HPDE6-E6E7 (cell line): ENCODE measurements around the gene KCNJ6.

Source experiments
- DNase-seq: peaks from one replicate; pipeline ENCODE4 v3.0.0; 2011; ENCODE audit warnings: missing footprints; ENCODE audit errors: extremely low spot score

The KCNJ6 gene

GRCh38 chr21:37905291-37905690 is 11.0 kb downstream of the KCNJ6 start:
- DNase-seq: no peak

GRCh38 chr21:37904856-37905255 is 11.4 kb downstream of the KCNJ6 start:
- DNase-seq: no peak

GRCh38 chr21:37903396-37903795 is 12.9 kb downstream of the KCNJ6 start:
- DNase-seq: no peak

GRCh38 chr21:37899146-37899545 is 17.1 kb downstream of the KCNJ6 start:
- DNase-seq: no peak

DNA sequence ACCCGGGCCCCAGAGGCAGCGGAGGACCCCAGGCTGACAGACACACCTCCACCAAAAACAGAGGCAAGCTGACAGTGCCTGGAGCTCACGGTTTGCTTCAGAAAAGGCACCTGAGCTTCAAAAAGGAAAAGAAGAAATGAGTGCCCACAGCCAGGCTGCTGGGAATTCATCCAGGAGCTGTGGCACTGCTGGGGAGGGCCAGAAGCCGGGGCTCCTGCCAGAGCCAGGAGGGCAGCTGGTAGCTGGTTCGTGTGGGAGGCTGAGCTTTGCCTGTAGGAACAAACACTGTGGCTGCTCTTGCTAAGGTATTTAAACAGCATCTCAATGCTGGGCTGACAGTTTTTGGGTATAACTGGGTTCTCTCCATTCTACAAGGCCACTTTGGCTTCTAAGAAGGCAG is 19.5 kb downstream of the KCNJ6 start:
- no peak for DNase-seq

DNA sequence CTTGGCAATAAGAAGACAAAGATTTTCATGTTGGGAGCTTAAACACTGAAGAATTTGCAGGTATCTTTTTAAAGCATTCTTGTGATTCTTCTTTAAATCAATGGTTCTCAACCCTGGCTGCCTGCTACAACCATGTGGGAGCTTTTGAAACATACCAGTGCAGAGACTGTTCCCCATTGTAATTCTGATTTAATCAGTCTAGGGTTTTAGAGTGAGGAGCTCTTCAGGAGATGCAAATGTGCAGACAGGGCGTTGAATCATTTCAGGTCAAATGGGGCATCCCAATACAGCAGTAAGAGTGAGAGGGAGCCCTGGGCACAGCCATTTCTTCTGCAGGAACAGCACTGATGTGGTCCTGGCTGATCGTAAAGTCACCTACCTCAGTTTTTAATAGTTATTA is 24.3 kb downstream of the KCNJ6 start:
- DNase-seq: no peak

DNA sequence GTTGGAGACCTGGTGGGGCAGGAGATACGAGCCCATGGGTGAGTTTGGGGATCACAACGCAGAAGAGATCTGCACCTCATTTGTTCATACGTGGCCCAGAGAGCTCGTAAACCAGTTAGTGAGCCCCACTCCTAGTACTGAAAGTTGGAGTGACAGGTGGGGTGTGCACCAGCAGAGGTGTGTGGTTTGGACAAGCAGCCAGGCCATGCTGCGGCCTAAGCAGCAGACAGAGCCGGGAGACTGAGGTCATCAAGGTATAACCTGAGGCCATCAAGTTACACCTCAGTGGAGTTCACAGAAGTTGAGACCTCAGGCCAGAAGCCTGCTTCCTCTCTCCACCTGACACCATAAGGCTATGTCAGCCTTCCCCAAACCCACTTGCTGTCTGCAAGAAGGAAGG is 27.6 kb downstream of the KCNJ6 start:
- no peak for DNase-seq

DNA sequence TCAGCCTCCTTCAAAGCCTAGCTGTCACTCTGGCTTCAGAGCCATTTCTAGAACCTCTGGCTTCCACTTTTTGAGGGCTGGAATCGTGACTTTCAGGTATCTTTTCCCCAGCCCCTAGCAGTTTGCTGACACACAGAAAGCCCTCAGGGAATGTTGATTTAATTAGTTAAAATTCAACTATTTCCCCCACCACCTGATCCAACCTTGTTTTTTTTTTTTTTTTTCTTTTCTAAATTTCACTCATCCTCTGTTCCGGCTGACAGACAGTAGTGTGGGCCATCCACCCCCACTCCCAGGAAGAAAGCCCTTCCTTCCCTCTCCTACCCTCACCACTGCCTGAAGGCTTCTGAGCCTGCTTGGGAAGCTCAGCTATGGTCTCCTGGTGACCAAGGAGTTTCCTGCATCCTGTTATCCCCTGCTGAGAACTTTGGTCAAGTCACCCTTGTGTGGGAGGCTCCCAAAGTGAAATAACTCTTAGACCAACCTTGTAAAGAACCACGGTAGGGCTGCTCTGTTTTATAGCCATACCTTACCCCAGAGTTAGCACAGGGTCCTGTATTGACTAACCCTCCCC is 29.4 kb downstream of the KCNJ6 start:
- DNase-seq: no peak

- no peak for DNase-seq
These were observed 30.1 kb downstream of the KCNJ6 start for GRCh38 chr21:37886120-37886519.

DNA sequence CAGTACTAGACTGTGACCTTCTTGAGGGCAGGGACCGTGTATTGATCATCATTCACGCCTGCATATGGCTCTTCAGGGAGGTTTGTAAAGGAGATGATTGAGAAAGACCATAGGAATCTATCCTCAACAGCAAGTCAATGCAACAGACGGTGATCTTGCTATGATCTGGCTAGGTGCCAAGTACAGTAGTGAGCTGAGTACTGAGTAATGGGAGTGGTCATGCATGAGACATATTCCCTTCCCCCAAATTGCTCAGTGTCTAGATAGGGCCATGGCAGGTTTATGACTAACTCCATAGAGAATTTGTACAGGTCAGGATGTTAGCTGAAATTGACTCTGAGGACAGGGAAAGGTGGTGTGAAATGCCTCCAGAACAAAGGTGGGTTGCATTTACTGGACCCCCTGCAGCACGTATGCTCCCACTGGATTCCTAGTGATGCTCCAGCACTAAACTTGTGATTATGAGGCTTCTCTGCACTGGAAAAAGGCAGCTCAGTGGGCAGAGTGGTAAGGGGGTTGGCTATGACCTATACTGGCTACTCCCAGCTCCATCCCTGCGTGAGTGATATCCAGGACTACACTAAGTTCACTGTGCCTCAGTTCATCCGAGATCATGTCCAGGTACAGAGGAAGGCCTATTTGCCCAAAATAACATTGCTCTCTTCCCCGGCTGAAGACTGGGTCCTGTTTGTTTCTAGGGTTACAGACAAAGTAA is 37.2 kb downstream of the KCNJ6 start:
- DNase-seq: peak; percentile 75

- no peak for DNase-seq
These were observed 38.2 kb downstream of the KCNJ6 start for GRCh38 chr21:37877888-37878684.

DNA sequence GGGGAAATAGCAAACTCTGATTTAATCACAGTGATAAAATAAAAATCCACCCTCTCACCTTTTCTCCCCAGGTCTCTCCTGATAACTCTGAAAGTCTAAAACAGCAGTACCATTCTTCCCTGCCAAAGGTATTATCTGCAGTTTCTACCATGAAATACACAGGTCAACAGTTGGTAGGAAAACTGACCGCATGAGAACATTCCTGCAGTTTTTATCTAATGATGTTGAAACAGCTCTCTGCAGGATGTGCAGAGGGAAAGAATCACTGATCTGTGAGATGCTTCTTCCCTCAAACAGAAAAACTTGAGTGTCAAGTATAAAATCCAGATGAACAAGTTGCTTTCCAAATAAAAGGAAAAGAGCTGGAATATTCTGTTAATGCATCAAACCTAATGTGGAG is 39.1 kb downstream of the KCNJ6 start:
- DNase-seq: no peak

- DNase-seq: no peak
These were observed 39.7 kb downstream of the KCNJ6 start for GRCh38 chr21:37876561-37876960.

- no peak for DNase-seq
These were observed 41.1 kb downstream of the KCNJ6 start for GRCh38 chr21:37874904-37875780.

DNA sequence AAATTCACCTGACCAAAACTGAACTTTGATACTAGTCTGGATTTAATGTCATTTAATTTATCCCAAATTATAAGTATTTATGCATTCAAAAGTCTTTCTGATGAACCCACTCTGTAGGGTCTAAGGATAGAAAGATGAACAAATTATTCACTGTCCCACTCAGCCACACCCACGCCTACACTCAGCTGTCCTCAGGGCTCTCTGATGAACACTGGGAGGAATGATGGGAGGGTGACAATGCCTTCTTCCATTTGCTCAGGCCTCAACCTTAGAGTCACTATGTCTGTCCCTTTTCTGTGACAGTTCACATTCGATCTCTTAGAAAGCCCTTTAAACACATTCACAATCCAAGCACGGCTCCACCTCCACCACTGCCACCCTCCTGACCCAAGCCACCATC is 41.8 kb downstream of the KCNJ6 start:
- no peak for DNase-seq

GRCh38 chr21:37873655-37874054 is 42.6 kb downstream of the KCNJ6 start:
- DNase-seq: no peak

GRCh38 chr21:37871121-37871862 is 45.0 kb downstream of the KCNJ6 start:
- DNase-seq: no peak

- DNase-seq: no peak
These were observed 46.0 kb downstream of the KCNJ6 start for GRCh38 chr21:37870221-37870620.

DNA sequence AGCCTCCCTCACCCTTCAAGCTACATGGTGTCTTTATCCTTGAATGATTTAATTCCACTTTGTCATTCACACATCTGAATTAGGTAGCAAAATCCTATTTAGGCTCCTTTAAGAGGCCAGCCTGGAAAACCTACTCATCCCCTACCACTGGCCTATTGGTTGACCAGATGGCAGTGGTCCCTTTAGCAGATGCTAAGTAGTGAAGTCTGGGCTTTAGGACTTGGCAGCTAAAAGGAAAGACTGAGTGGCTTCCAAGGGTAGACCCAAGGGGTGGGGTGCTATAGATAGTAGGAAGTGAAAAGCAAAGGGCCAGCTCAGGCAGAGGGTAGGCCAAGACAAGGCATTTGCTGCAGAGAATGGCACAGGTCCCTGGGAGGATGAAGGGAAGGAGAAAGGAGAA is 46.6 kb downstream of the KCNJ6 start:
- DNase-seq: no peak

DNA sequence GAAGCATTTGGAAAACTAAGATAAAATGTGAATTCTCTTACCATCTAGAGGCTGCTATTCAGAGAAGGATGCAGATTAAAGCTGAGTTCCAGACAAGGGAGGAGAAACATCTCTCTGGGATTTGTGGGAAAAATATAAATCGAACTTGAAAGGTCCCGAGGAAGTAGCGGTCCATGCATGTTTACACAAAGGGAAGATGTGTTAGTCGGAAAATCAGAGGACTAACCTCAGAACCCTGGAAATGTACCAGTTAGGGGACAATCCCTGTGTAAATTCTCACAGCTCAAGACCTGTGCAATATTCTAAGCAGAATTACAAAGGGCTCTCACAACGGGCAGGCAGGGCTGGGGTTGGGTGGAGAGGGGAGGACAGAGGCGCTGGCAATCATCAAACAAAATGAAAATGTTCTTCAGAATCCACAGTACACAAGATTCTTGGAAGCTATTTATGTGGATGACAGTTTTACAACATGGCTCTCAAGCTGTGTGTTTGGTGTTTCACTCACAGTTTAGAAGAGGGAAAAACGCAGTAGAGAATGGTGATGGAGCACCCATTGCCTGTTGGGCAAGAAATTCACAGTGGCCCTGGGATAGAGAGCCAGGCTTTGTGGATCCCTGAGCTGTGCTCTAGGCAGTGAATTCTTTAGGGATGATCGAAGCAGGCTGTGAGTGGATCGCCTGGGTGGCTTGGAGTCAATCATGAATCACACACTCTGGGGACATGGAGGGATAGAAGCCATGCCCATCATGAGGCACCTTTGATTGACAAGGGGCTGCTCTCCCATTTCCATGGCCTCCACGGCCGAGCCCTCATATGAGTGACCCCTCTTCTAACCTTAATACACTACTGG is 47.6 kb downstream of the KCNJ6 start:
- no peak for DNase-seq
